Uterus (tissue), 4 donors: Measurements from ENCODE around the gene CRMP1. TPM values are rescaled to one million over a fixed set of nuclear protein-coding genes. Genes with fewer than 3 reads are reported as not detected.

Experiments used
- DNase-seq, 2 donors: peaks; one replicate each; pipeline ENCODE4 v3.0.0-alpha.2; 2019 to 2020
- H3K27ac ChIP-seq, 2 donors: fragments of 200-600 bp; sonication (generic); 1 replicate in 1 of 2; 2 replicates in 1 of 2; pipeline ENCODE4 v1.5.1; 2016 to 2018
- H3K27me3 ChIP-seq, 2 donors: fragments of 200-600 bp; sonication (generic); one replicate each; pipeline ENCODE4 v1.5.1; 2018 to 2019; ENCODE audit warnings: control low read depth in 1 of 2
- H3K36me3 ChIP-seq, 2 donors: fragments of 200-600 bp; sonication (generic); one replicate each; pipeline ENCODE4 v1.5.1; 2019; ENCODE audit warnings: control low read depth in 1 of 2
- H3K4me1 ChIP-seq, 2 donors: fragments of 200-600 bp; sonication (generic); one replicate each; pipeline ENCODE4 v1.5.1; 2018 to 2019; ENCODE audit warnings: control low read depth in 1 of 2
- H3K4me3 ChIP-seq, 2 donors: fragments of 200-600 bp; sonication (generic); 1 replicate in 1 of 2; 2 replicates in 1 of 2; pipeline ENCODE4 v1.5.1; 2018 to 2019; ENCODE audit warnings: mild to moderate bottlenecking in 1 of 2
- H3K9me3 ChIP-seq, 2 donors: fragments of 200-600 bp; sonication (generic); one replicate each; pipeline ENCODE4 v1.5.1; 2019; ENCODE audit warnings: control low read depth in 1 of 2
- CTCF ChIP-seq, 4 experiments: fragments of 200-600 bp in 2 of 4; fragments of 450-650 bp in 2 of 4; sonication (generic) in 2 of 4; IDR thresholded peaks; one replicate each; pipeline ENCODE4 v1.5.1; 2016 to 2019; ENCODE audit warnings: antibody characterized with exemption in 4 of 4, mild to moderate bottlenecking in 2 of 4, moderate library complexity in 1 of 4
- POLR2A ChIP-seq, 2 donors: fragments of 450-650 bp; IDR thresholded peaks; one replicate each; pipeline ENCODE4 v1.6.1; 2016; ENCODE audit warnings: antibody characterized with exemption in 2 of 2, mild to moderate bottlenecking in 1 of 2, moderate library complexity in 1 of 2
- intact Hi-C: fragments of 100-400 bp; cut with DNase I; formaldehyde crosslinking; loops from one replicate; pipeline ENCODE4 v1.15.1; 2023; ENCODE audit warnings: low total_unique reads
- total RNA-seq, 4 donors: library from RNA; depleted of rRNA in 3 of 4; stranded (reverse); fragments of >200 nt in 3 of 4; gene quantifications; one replicate each; pipeline versions ENCODE4 v1.1.0 to v1.2.4, GENCODE V29; 2014 to 2023
- donor health status: DM: yes; HTN: yes; CAD: no.

The CRMP1 gene
- total RNA-seq, 4 donors from 2014 or later, result 0.59 to 42.8 (median 2.3) TPM

GRCh38 chr4:5821665-5822358 is 71.1 kb downstream of the CRMP1 start:
- no peaks in the 10 kb centered on the region for H3K27me3 ChIP-seq
- H3K27ac ChIP-seq, result no peak overlapping the region
- no peaks in the 10 kb centered on the region for H3K36me3 ChIP-seq
- intact Hi-C loops, result no loop called here
- TF ChIP-seq POLR2A (IDR thresholded peaks at IDR 0.05), result no peak
- peak; percentile 37 to 60 (median 46) for TF ChIP-seq CTCF (IDR thresholded peaks at IDR 0.05)
- DNase-seq, result no peak
- no peak overlapping the region for H3K4me3 ChIP-seq
- H3K4me1 ChIP-seq, result no peaks in the 10 kb centered on the region
- H3K9me3 ChIP-seq, result no peaks in the 10 kb centered on the region

DNA sequence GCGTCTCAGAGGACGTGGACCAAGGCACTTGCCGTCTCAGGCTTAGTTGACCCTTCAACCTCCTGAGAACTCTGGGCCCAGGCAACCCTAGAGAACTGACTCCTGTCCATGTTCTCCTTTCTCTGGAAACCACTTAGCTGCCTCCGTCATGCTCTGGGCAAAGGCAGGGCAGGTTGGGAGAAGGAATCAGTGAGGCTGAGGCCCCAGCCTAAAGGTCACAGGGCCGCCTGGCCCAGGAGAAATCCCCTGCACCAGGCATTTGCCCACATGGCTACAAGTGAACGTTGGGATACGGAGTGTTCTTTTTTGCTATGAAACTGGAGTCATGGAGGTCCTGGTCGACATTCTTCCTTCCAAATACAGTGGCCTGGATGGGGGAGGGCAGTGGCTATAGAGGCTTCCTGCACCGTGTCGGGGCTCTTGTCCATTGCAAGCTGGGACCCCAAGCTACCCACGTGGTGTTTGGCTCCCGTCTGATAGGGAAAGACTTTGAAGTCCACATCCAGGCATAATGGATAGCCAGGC is 76.0 kb downstream of the CRMP1 start:
- no peaks in the 10 kb centered on the region for H3K4me1 ChIP-seq
- H3K27me3 ChIP-seq, result no peaks in the 10 kb centered on the region
- TF ChIP-seq POLR2A (IDR thresholded peaks at IDR 0.05), result no peak
- no peak for TF ChIP-seq CTCF (IDR thresholded peaks at IDR 0.05)
- H3K36me3 ChIP-seq, result no peaks in the 10 kb centered on the region
- no peak for DNase-seq
- no peak overlapping the region for H3K27ac ChIP-seq
- intact Hi-C loops, result no loop called here
- no peaks in the 10 kb centered on the region for H3K9me3 ChIP-seq
- H3K4me3 ChIP-seq, result no peak overlapping the region

DNA sequence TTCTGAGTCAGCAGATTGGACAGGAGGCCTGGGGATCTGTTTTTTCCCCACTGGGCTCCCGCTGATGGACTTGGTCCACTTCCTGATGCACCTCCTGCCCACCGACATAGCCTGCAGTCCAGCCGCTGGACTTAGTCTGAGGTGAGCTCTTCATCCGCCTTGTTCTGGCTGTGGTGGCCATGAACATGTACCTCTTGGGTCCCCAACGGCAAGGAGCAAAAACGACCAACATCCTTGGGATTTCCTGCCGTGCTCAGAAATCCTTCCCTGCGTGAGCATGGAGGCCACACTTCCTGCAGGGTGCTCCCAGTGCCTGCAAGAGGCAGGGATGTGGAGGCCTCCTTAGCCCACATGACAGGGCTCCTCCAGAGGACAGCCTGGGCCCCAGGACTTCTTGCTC is 76.8 kb downstream of the CRMP1 start:
- Histone ChIP-seq H3K4me3 (no peak overlapping the region), H3K36me3 (no peaks in the 10 kb centered on the region), H3K4me1 (no peaks in the 10 kb centered on the region), H3K27me3 (no peaks in the 10 kb centered on the region), H3K9me3 (no peaks in the 10 kb centered on the region), H3K27ac (no peak overlapping the region)
- TF ChIP-seq POLR2A (IDR thresholded peaks at IDR 0.05) (no peak), CTCF (IDR thresholded peaks at IDR 0.05) (no peak)
- no peak for DNase-seq
- intact Hi-C loops, result no loop called here

DNA sequence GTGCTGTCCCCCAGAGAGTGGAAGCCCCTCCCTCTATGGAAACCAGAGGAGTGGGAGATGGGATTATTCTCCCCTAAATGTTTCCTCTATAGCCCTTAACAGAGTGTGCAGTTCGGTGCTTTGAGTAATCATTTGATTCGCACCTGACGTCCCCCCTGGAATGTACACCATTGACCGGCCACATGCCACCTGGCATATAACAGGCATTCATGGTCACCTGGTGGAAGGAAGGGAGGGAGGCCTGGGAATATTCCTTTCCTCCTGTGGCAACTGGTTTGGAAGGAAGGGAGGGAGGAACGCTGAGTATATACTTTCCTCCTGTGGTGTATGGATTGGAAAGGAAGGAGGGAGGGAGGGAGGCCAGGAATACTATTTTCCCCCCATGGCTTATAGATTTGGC is 77.2 kb downstream of the CRMP1 start:
- Histone ChIP-seq H3K4me3 (no peak overlapping the region), H3K4me1 (no peaks in the 10 kb centered on the region), H3K27me3 (no peaks in the 10 kb centered on the region), H3K36me3 (no peaks in the 10 kb centered on the region), H3K27ac (no peak overlapping the region), H3K9me3 (peaks cover 0 to 2% of the 10 kb centered on the region in 2 donors)
- DNase-seq, result no peak
- intact Hi-C loops, result no loop called here
- TF ChIP-seq POLR2A (IDR thresholded peaks at IDR 0.05) (no peak), CTCF (IDR thresholded peaks at IDR 0.05) (no peak)

DNA sequence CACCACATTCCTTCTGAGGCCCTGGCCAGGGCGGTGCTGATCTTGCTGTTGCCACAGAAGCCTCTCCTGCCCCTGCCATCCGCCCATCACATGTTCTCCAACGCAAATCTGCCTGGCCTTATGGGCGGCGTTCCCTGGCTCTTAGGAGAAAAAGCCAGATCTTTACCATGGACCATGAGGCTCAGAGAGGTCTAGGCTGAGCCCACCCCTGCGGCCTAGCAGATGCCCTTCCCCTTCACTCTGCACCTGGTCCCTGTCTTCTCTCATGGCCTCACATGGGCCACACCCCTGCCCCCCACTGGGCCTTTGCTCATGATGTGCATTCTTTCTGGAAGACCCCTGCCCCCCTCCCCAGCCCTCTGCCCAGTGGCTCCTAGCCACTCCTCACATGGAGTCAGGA is 78.5 kb downstream of the CRMP1 start:
- DNase-seq, result no peak
- no peaks in the 10 kb centered on the region for H3K4me1 ChIP-seq
- TF ChIP-seq POLR2A (IDR thresholded peaks at IDR 0.05) (no peak), CTCF (IDR thresholded peaks at IDR 0.05) (no peak)
- intact Hi-C loops, result no loop called here
- no peak overlapping the region for H3K4me3 ChIP-seq
- peaks cover 0 to 9% of the 10 kb centered on the region in 2 donors for H3K9me3 ChIP-seq
- H3K27me3 ChIP-seq, result no peaks in the 10 kb centered on the region
- no peak overlapping the region for H3K27ac ChIP-seq
- H3K36me3 ChIP-seq, result no peaks in the 10 kb centered on the region
